ENCODE measurements around the gene PARD3B.

GRCh38 chr2:204571911-204572310 is 26.6 kb downstream of the PARD3B start:
- TF ChIP-seq CTCF (IDR thresholded peaks at IDR 0.05) (no peak), POLR2A (IDR thresholded peaks at IDR 0.05) (no peak)

All from lower leg skin (tissue), 3 donors.